ENCODE results near the gene ZCCHC24. TPM values are rescaled to one million over a fixed set of nuclear protein-coding genes. Genes with fewer than 3 reads are reported as not detected.

ZCCHC24 gene
- total and polyA plus RNA-seq, 2 donors (not counting 3 experiments of a cell fraction or from before 2014, with no cell fraction given): 5.2 to 8.4 TPM

- H3K36me3 ChIP-seq (ENCODE audit: control insufficient read depth in 2 of 2, extremely low read depth in 1 of 2, insufficient read depth in 2 of 2, low read length in 2 of 2): no peaks in the 10 kb centered on the region
- H3K4me3 ChIP-seq (replicated peaks in 1 of 3; ENCODE audit: insufficient read depth in 1 of 3, low read depth in 1 of 3, low read length in 3 of 3): no peak overlapping the region
- H3K27me3 ChIP-seq (ENCODE audit: control insufficient read depth in 2 of 2, insufficient read depth in 2 of 2, low read length in 2 of 2): no peaks in the 10 kb centered on the region
- H3K4me1 ChIP-seq (ENCODE audit: control insufficient read depth, extremely low read depth, insufficient read depth, low read length): peaks cover 11% of the 10 kb centered on the region
- ChIA-PET CTCF (no interaction called here), POLR2A (no interaction called here)
- no peaks in the 10 kb centered on the region for H3K9me1 ChIP-seq (replicated peaks; ENCODE audit: control insufficient read depth, extremely low read depth, insufficient read depth, low read length)
- BruUV-seq (replicated peaks): no TSS peak
- no peak overlapping the region for H3K4me2 ChIP-seq (ENCODE audit: insufficient read depth, low read length)
- FAIRE-seq (no peak), DNase-seq (ENCODE audit: low read depth, low spot score) (no peak)
- TF ChIP-seq POLR2A (IDR thresholded peaks at IDR 0.05; ENCODE audit: low read depth, low read length) (no peak), GATA2 (IDR thresholded peaks at IDR 0.05; ENCODE audit: insufficient read depth, insufficient read length, low read depth, low read length) (no peak), MAX (IDR thresholded peaks at IDR 0.05; ENCODE audit: insufficient read depth, insufficient read length) (no peak), MYC (IDR thresholded peaks at IDR 0.05; ENCODE audit: low read depth, low read length) (no peak), JUN (IDR thresholded peaks at IDR 0.05; ENCODE audit: borderline replicate concordance, insufficient read depth, insufficient read length, low read depth) (no peak), CTCF (IDR thresholded peaks at IDR 0.05; ENCODE audit: extremely low read depth in 1 of 2, insufficient read depth in 1 of 2, low read depth in 1 of 2, low read length in 2 of 2) (no peak), FOS (IDR thresholded peaks at IDR 0.05; ENCODE audit: borderline replicate concordance, insufficient read depth, low read length) (no peak)
- dilution Hi-C loops (cut with MboI; ENCODE audit: extremely low pct_ligation_motif_present, low sequenced_read_pairs) (no loop called here), intact Hi-C loops (cut with micrococcal nuclease) (no loop called here)
- H4K20me1 ChIP-seq (replicated peaks; ENCODE audit: control insufficient read depth, extremely low read depth, insufficient read depth, low read length): no peaks in the 10 kb centered on the region
- H3K79me2 ChIP-seq (ENCODE audit: control insufficient read depth, insufficient read depth, low read length): no peaks in the 10 kb centered on the region
- no peak overlapping the region for H3K9ac ChIP-seq (replicated peaks; ENCODE audit: extremely low read depth, insufficient read depth, low read length)
- H2AFZ ChIP-seq (ENCODE audit: low read depth, low read length): no peak overlapping the region
- H3K27ac ChIP-seq (ENCODE audit: insufficient read depth, low read depth, low read length): no peak overlapping the region
- H3K9me3 ChIP-seq (replicated peaks; ENCODE audit: control insufficient read depth, insufficient read depth, low read length): no peaks in the 10 kb centered on the region
Observed at GRCh38 chr10:79417731-79418130, 27.7 kb downstream of the ZCCHC24 start.

Measured in endothelial cell of umbilical vein (primary cell).